ENCODE measurements around the gene NUDT3.

Gene NUDT3

DNA sequence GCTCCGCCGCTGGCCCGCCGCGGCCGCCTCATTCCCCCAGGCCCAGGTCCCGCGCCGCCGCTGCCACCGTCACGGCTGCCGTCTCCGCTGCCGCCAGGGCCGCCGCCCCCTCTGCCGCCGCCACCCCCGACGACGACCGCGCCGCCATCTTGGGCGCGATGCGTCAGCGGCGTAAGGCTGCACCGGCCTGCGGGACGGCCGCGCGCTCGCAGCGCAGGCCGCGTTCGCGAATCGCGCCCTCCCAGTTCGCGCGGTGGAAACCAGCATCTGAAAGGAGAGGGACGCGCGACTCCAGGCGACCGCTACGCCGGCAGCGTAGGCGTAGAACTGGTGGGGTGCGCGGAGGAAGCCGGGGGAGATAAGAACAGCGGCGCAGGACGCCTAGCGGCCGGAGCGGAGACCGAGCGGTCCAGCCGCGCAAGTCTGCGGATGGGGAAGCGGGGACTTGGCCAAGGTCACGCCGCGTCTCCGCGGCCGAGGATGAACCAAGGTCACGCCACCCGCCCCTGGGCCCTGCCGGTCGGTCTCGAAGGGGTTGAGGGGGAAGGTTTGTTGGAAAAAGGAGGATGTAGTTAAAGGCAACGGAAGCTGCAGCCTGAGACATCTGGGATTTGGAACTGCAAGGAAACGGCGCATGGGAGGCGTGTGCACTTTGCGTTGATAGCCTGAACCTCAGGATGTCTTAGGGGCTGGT lies at the start of gene NUDT3:
Gene NUDT3 (minus strand): TSS at position 173 of the 694 bp plus-strand sequence. CDS start 307 bp downstream, outside the sequence.
- H3K4me1 Mint-ChIP-seq (ENCODE audit: low read depth): peaks cover 22% of the 10 kb centered on the region
- no peaks in the 10 kb centered on the region for H3K27me3 Mint-ChIP-seq
- peak within 1 kb of the TSS; percentile 98 for H3K4me3 Mint-ChIP-seq
- H3K27ac Mint-ChIP-seq: peak within 1 kb of the TSS; percentile 95
- no peaks in the 10 kb centered on the region for H3K9me3 Mint-ChIP-seq (ENCODE audit: low read depth)
- no peaks in the 10 kb centered on the region for H3K36me3 Mint-ChIP-seq

DNA sequence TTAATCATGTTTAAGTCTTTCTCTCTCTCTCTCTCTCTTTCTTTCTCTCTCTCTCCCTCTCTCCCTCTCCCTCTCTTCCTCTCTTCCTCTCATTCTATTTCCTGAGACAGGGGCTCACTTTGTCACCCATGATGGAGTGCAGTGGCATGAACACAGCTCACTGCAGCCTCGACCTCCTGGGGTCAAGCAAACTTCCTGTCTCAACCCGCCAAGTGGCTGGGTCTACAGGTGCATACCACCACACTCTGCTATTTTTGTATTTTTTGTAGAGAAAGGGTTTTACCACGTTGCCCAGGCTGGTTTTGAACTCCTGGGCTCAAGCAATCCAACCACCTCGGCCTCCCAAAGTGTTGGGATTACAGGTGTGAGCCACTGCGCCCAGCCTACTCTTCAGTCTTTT lies 49.1 kb upstream of the NUDT3 start:
- Mint-ChIP-seq H3K4me1 (ENCODE audit: low read depth) (no peaks in the 10 kb centered on the region), H3K27ac (no peak overlapping the region), H3K36me3 (no peaks in the 10 kb centered on the region), H3K9me3 (ENCODE audit: low read depth) (no peaks in the 10 kb centered on the region), H3K27me3 (no peaks in the 10 kb centered on the region), H3K4me3 (no peak overlapping the region)

DNA sequence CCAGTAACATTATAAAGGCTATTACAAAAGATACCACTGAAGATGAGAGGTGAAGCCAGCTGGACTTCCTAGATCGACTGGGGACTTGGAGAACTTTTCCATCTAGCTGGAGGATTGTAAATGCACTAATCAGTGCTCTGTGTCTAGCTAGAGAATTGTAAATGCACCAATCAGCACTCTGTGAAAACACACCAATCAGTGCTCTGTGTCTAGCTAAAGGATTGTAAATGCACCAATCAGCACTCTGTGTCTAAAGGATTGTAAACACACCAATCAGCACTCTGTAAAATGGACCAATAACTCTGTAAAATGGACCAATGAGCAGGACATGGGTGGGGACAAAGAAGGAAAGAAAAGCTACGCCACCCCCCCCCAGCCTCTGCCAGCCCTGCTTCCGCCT lies 47.0 kb upstream of the NUDT3 start:
- Mint-ChIP-seq H3K4me1 (ENCODE audit: low read depth) (no peaks in the 10 kb centered on the region), H3K4me3 (no peak overlapping the region), H3K9me3 (ENCODE audit: low read depth) (no peaks in the 10 kb centered on the region), H3K36me3 (no peaks in the 10 kb centered on the region), H3K27me3 (no peaks in the 10 kb centered on the region), H3K27ac (no peak overlapping the region)

DNA sequence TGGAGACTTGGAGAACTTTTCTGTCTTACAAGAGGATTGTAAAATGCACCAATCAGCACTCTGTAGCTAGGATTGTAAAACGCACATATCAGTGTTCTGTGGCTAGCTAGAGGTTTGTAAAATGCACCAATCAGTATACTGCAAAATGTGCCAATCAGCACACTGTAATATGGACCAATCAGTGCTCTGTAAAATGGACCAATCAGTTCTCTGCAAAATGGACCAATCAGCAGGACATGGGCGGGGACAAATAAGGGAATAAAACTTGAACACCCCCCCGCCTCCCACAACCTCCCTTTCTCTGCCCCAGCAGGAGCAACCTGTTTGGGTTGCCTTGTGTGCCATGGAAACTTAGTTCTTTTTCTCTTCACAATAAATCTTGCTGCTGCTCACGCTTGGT lies 46.2 kb upstream of the NUDT3 start:
- Mint-ChIP-seq H3K27ac (no peak overlapping the region), H3K27me3 (no peaks in the 10 kb centered on the region), H3K4me1 (ENCODE audit: low read depth) (no peaks in the 10 kb centered on the region), H3K36me3 (no peaks in the 10 kb centered on the region), H3K4me3 (no peak overlapping the region), H3K9me3 (ENCODE audit: low read depth) (no peaks in the 10 kb centered on the region)

DNA sequence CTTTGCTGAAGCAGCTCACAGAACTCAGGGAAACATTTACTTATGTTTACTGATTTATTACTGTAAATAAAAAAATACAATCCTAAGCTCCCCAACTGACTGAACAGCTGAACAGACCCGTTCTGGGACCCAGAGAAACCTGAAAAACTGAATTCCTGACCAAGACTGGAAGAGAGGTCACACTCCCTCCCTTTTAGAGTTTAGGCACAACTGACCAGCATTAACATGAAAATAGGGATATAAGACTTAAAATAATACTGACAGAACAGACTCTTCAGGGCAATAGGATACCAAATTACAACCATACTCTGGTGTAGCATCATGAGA lies 45.1 kb upstream of the NUDT3 start:
- no peak overlapping the region for H3K27ac Mint-ChIP-seq
- no peaks in the 10 kb centered on the region for H3K36me3 Mint-ChIP-seq
- H3K4me1 Mint-ChIP-seq (ENCODE audit: low read depth): no peaks in the 10 kb centered on the region
- no peaks in the 10 kb centered on the region for H3K9me3 Mint-ChIP-seq (ENCODE audit: low read depth)
- H3K27me3 Mint-ChIP-seq: no peaks in the 10 kb centered on the region
- no peak overlapping the region for H3K4me3 Mint-ChIP-seq

DNA sequence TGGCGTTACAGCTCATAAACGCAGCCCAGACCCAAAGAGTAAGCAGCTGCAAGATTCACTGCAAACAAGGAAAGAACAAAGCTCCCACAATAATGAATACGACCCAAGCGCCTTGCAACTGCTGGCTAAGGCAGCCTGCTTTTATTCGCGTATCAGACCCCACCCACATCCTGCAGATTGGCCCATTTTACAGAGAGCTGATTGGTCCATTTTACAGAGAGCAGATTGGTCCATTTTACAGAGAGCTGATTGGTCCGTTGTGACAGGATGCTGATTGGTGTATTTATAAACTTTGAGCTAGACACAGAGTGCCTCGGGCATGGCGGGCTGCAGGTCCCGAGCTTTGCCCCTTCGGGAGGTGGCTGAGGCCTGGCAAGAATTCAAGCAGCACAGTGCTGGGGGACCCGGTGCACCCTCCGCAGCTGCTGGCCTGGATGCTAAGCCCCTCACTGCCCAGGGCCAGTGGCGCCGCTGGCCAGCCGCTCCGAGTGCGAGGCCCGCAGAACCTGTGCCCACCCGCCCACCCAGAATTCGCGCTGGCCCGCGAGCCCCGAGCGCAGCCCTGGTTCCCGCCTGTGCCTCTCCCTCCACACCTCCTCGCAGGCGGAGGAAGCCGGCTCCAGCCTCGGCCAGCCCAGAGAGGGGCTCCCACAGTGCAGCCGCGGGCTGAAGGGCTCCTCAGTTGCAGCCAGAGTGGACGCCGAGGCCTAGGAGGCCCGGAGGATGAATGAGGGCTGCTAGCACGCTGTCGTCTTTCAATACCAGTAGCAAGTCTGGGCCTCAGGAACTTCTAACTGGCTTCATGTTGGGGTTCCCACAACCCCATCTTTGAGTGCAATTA lies 44.6 kb upstream of the NUDT3 start:
- Mint-ChIP-seq H3K36me3 (no peaks in the 10 kb centered on the region), H3K27me3 (no peaks in the 10 kb centered on the region), H3K27ac (no peak overlapping the region), H3K9me3 (ENCODE audit: low read depth) (no peaks in the 10 kb centered on the region), H3K4me1 (ENCODE audit: low read depth) (no peaks in the 10 kb centered on the region), H3K4me3 (no peak overlapping the region)

DNA sequence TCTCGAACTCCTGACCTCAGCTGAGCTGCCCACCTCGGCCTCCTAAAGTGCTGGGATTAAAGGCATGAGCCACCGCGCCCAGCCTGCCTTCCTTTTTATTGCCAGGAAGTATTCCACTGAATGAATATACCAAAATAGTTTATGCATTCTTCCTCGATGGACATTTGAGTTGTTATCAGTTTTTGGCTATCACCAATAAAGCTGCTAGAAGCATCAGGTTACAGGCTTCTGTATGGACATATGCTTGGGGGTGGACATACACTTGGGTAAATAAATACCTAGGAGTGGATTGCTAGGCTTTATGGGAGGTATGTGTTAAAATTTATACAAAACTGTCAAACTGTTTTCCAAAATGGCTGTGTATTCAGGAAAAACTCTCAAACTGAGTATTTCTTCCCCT lies 43.4 kb upstream of the NUDT3 start:
- no peak overlapping the region for H3K27ac Mint-ChIP-seq

DNA sequence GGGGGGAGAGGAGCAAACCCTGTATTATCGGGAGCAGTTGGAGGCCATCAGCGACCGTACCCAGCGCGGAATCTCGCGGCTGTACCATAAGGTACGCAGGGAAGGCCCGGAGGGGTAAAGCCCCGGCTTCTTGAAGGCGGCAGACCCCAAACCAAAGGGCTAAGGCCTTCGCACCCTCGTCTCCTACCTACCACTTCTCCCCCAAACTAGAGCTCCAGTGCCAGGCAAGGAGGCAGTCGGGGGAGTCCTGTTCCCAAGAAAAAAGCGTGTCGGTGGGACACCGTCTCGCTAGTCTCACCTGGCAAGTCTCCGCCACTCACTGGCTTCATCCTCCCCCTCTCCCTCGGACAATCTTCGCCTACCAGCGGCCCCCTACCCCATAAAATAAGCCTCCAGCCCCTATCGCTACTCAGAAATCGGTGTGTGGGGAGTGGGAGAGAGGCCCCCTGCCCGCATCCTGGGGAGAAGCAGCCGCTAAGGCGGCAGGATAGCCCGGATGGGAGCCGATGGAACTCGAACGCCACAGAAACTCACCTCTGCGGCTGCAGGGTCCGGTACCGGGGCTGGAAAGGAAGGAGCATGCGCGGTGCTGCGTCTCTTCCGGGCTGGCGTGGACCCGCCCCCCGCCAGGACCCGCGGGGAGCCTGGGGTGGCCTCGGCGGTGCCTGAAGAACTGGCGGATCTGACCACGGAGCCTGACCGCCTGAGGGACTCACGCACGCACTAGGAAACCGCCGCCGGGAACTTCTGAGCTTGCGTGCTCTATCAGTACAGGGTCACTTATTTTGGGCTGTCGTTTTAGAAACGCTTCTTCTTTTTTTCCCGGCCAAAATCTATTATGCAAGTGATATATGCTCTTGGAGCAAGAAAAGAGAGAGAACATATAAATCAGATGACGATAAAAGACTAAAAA lies 33.3 kb upstream of the NUDT3 start, which contains the start of gene RPS10:
Gene RPS10 (minus strand): TSS at position 572 of the 913 bp plus-strand sequence. CDS start 848 bp downstream, outside the sequence.
- Mint-ChIP-seq H3K4me1 (ENCODE audit: low read depth) (peaks cover 31% of the 10 kb centered on the region), H3K4me3 (peak within 1 kb of the TSS; percentile 98), H3K36me3 (peaks cover 12% of the 10 kb centered on the region), H3K27me3 (no peaks in the 10 kb centered on the region), H3K9me3 (ENCODE audit: low read depth) (no peaks in the 10 kb centered on the region), H3K27ac (peak within 1 kb of the TSS; percentile 100)

More for the DNA sequence above, 43.4 kb upstream of the NUDT3 start:
- Mint-ChIP-seq H3K27me3 (no peaks in the 10 kb centered on the region), H3K4me1 (ENCODE audit: low read depth) (no peaks in the 10 kb centered on the region), H3K36me3 (no peaks in the 10 kb centered on the region), H3K9me3 (ENCODE audit: low read depth) (no peaks in the 10 kb centered on the region), H3K4me3 (no peak overlapping the region)

DNA sequence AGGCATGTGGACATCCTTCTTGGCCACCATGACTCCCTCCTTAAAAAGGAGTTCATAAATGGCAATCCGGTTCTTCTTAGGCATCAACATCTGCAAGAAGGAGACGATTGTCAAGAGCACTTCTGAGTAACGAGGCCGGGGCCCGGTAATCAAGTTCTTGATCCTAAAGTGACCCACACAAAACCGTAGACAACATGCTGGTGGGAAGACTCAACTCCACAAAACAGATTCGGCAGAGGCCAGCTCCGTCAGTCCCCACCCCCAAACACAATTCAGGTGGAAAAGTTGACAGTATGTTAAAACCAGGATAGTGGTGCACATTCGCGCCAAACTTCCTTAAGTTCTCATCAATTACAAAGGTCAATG lies 32.6 kb upstream of the NUDT3 start:
- Mint-ChIP-seq H3K4me1 (ENCODE audit: low read depth) (peaks cover 31% of the 10 kb centered on the region), H3K4me3 (peak overlapping the region; percentile 98), H3K36me3 (peaks cover 12% of the 10 kb centered on the region), H3K27me3 (no peaks in the 10 kb centered on the region), H3K9me3 (ENCODE audit: low read depth) (no peaks in the 10 kb centered on the region), H3K27ac (peak overlapping the region; percentile 100)

DNA sequence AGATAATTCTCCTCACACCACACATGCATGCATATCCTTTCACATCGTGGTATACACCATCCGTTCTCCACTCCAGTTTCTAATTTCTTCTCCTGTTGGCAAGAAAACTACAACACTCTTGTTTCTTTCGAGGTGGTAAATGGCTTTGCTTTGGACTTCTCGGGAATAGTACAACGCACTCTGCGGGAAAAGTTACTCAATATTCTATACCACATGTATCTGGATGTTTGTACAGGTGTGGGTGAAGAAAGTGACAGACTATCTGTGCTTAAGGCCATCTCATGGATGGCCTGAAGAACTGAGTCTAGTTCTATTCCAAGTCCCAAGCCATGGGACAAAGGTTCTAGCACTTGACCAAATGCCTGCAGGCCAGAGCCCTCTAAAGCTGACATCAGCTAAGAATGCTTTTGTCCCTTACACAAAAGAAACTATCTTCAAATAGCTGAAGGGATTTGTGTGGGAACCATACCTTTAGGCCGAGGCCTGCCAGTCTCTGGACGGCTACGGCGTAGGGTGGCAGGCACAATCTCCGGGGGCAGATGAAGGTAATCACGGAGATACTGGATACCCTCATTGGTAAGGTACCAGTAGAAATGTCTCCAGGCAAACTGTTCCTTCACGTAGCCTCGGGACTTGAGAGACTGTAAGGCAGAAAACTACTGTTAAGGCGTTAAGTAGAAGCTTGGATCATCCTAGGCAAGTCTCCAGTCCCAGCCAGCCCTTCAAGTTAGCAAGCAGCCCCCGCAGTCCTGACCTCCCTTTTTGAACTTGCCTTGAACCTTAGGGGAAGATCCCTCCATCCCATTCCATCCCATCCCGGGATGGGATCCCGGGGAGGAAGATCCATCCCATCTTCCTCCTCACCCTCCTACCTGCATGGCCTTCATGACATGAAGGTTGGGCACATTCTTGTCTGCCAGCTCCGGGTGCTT lies 32.0 kb upstream of the NUDT3 start:
- H3K27me3 Mint-ChIP-seq: no peaks in the 10 kb centered on the region
- peaks cover 14% of the 10 kb centered on the region for H3K36me3 Mint-ChIP-seq
- no peaks in the 10 kb centered on the region for H3K9me3 Mint-ChIP-seq (ENCODE audit: low read depth)
- H3K4me3 Mint-ChIP-seq: peak overlapping the region; percentile 98
- peaks cover 33% of the 10 kb centered on the region for H3K4me1 Mint-ChIP-seq (ENCODE audit: low read depth)
- H3K27ac Mint-ChIP-seq: peak overlapping the region; percentile 100

DNA sequence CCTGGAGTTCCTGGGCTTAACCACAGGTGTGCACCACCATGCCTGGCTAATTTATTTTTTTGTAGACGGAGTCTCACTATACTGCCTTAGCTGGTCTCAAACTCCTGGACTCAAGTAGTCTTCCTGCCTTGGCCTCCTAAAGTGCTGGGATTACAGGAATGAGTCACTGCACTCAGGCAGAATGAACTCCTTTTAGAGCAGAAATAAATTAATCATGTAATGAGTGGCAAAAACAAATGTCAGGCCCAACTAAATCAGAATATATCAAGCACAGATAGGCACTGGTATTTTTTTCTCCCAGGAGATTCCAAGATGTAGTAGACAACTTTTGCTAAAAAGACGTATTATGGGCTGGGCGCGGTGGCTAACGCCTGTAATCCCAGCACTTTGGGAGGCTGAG lies 30.8 kb upstream of the NUDT3 start:
- no peaks in the 10 kb centered on the region for H3K9me3 Mint-ChIP-seq (ENCODE audit: low read depth)
- peaks cover 16% of the 10 kb centered on the region for H3K36me3 Mint-ChIP-seq
- H3K4me1 Mint-ChIP-seq (ENCODE audit: low read depth): peaks cover 37% of the 10 kb centered on the region
- H3K4me3 Mint-ChIP-seq: peak overlapping the region; percentile 98
- peak overlapping the region; percentile 100 for H3K27ac Mint-ChIP-seq
- H3K27me3 Mint-ChIP-seq: no peaks in the 10 kb centered on the region

DNA sequence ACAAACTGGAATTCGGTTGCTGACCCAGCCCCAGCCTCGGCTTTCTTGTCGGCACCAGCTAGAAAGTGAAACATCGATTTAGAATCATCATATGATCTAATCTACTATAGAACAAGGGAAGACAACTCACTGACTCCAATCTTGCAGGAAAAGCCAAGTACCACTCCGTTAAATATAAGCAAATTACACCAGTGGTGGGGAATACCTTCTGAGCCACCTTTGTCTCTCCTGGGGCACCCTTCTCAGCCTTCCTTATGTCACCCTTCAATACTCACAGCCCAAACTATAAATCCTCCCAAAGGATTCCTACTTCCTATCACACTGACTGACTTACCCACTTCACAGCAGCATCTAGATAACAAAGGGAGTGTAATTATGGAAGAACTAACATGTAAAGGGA lies 25.9 kb upstream of the NUDT3 start:
- peak overlapping the region; percentile 47 for H3K27ac Mint-ChIP-seq
- peaks cover 11% of the 10 kb centered on the region for H3K36me3 Mint-ChIP-seq
- peak overlapping the region; percentile 32 for H3K4me3 Mint-ChIP-seq
- no peaks in the 10 kb centered on the region for H3K27me3 Mint-ChIP-seq
- no peaks in the 10 kb centered on the region for H3K9me3 Mint-ChIP-seq (ENCODE audit: low read depth)
- H3K4me1 Mint-ChIP-seq (ENCODE audit: low read depth): peaks cover 31% of the 10 kb centered on the region

DNA sequence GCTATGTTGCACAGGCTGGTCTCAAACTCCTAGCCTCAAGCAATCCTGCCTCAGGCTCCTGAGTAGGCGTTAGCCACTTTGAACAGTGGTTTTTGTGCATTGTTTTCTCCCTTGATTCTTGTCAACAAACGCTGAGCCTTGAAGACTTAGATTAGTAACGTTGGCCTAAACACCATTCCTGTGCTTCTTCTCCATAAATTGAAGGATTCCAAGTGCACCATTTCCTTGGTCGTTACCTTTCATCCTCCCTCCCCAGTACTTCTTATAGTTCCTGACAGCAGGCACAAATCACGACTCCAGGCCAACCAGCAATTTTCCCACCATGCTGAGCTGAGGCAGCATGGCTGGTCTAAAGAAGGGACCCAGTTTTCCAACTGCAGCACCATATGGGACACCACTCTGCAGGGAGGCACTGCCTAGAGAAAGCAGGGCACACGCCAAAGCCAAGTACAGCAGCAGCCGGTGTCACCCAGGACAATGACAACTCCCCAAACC lies 24.5 kb upstream of the NUDT3 start:
- Mint-ChIP-seq H3K4me3 (peak overlapping the region; percentile 6), H3K27ac (peak overlapping the region; percentile 68), H3K27me3 (no peaks in the 10 kb centered on the region), H3K4me1 (ENCODE audit: low read depth) (peaks cover 26% of the 10 kb centered on the region), H3K36me3 (peaks cover 9% of the 10 kb centered on the region), H3K9me3 (ENCODE audit: low read depth) (no peaks in the 10 kb centered on the region)
